ENCODE measurements around the gene PTPN6. TPM values are rescaled to one million over a fixed set of nuclear protein-coding genes. Genes with fewer than 3 reads are reported as not detected.
A peak's percentile ranks its signal among the peaks of the same experiment; 100 is the strongest.

Gene PTPN6
- total RNA-seq, 1 donor from 2014 or later = 341 TPM

- DNase-seq (ENCODE audit: low spot score) = no peak
- intact Hi-C loops (cut with micrococcal nuclease) = loop anchor here (1.0 kb wide), 2 partner anchors 20 to 40 kb away; partner anchors contain the start of gene C12orf57
- Mint-ChIP-seq H3K27ac (peak overlapping the region; percentile 90), H3K36me3 (ENCODE audit: low read depth) (peaks cover 44% of the 10 kb centered on the region), H3K27me3 (ENCODE audit: insufficient read depth) (no peaks in the 10 kb centered on the region), H3K4me3 (no peak overlapping the region), H3K4me1 (ENCODE audit: low read depth) (peaks cover 59% of the 10 kb centered on the region), H3K9me3 (no peaks in the 10 kb centered on the region)
Measured at GRCh38 chr12:6964605-6965025, 13.5 kb downstream of the PTPN6 start.

GRCh38 chr12:6965026-6965661 lies 14.0 kb downstream of the PTPN6 start:
- Mint-ChIP-seq H3K27me3 (ENCODE audit: insufficient read depth) (no peaks in the 10 kb centered on the region), H3K9me3 (no peaks in the 10 kb centered on the region), H3K4me1 (ENCODE audit: low read depth) (peaks cover 59% of the 10 kb centered on the region), H3K27ac (peak overlapping the region; percentile 90), H3K36me3 (ENCODE audit: low read depth) (peaks cover 47% of the 10 kb centered on the region), H3K4me3 (no peak overlapping the region)
- intact Hi-C loops (cut with micrococcal nuclease) = loop anchor here (1.0 kb wide), 2 partner anchors 21 to 41 kb away; partner anchors contain the start of gene C12orf57
- peak; percentile 78 for DNase-seq (ENCODE audit: low spot score)

GRCh38 chr12:6965714-6966113 lies 14.6 kb downstream of the PTPN6 start:
- no peak for DNase-seq (ENCODE audit: low spot score)
- intact Hi-C loops (cut with micrococcal nuclease) = loop anchor here (1.0 kb wide), 2 partner anchors 21 to 41 kb away; partner anchors contain the start of gene C12orf57
- H3K4me3 Mint-ChIP-seq = no peak overlapping the region
- peaks cover 44% of the 10 kb centered on the region for H3K36me3 Mint-ChIP-seq (ENCODE audit: low read depth)
- H3K27ac Mint-ChIP-seq = peak overlapping the region; percentile 90
- no peaks in the 10 kb centered on the region for H3K9me3 Mint-ChIP-seq
- H3K4me1 Mint-ChIP-seq (ENCODE audit: low read depth) = peaks cover 54% of the 10 kb centered on the region
- no peaks in the 10 kb centered on the region for H3K27me3 Mint-ChIP-seq (ENCODE audit: insufficient read depth)

GRCh38 chr12:6966351-6966750 lies 15.2 kb downstream of the PTPN6 start:
- no peaks in the 10 kb centered on the region for H3K9me3 Mint-ChIP-seq
- H3K36me3 Mint-ChIP-seq (ENCODE audit: low read depth) = peaks cover 44% of the 10 kb centered on the region
- intact Hi-C loops (cut with micrococcal nuclease) = no loop called here
- H3K4me1 Mint-ChIP-seq (ENCODE audit: low read depth) = peaks cover 48% of the 10 kb centered on the region
- H3K4me3 Mint-ChIP-seq = peak overlapping the region; percentile 64
- DNase-seq (ENCODE audit: low spot score) = no peak
- H3K27me3 Mint-ChIP-seq (ENCODE audit: insufficient read depth) = no peaks in the 10 kb centered on the region
- H3K27ac Mint-ChIP-seq = peak overlapping the region; percentile 70

GRCh38 chr12:6967651-6968100 lies 16.5 kb downstream of the PTPN6 start:
- Mint-ChIP-seq H3K4me1 (ENCODE audit: low read depth) (peaks cover 49% of the 10 kb centered on the region), H3K9me3 (no peaks in the 10 kb centered on the region), H3K4me3 (peak overlapping the region; percentile 11), H3K27me3 (ENCODE audit: insufficient read depth) (no peaks in the 10 kb centered on the region), H3K27ac (peak overlapping the region; percentile 34), H3K36me3 (ENCODE audit: low read depth) (peaks cover 47% of the 10 kb centered on the region)
- DNase-seq (ENCODE audit: low spot score) = no peak
- intact Hi-C loops (cut with micrococcal nuclease) = no loop called here

GRCh38 chr12:6968426-6968825 lies 17.3 kb downstream of the PTPN6 start:
- no peaks in the 10 kb centered on the region for H3K9me3 Mint-ChIP-seq
- peak overlapping the region; percentile 100 for H3K4me3 Mint-ChIP-seq
- H3K36me3 Mint-ChIP-seq (ENCODE audit: low read depth) = peaks cover 49% of the 10 kb centered on the region
- H3K27ac Mint-ChIP-seq = peak overlapping the region; percentile 92
- no peaks in the 10 kb centered on the region for H3K27me3 Mint-ChIP-seq (ENCODE audit: insufficient read depth)
- no peak for DNase-seq (ENCODE audit: low spot score)
- H3K4me1 Mint-ChIP-seq (ENCODE audit: low read depth) = peaks cover 54% of the 10 kb centered on the region
- intact Hi-C loops (cut with micrococcal nuclease) = no loop called here

- H3K4me3 Mint-ChIP-seq = peak overlapping the region; percentile 100
- H3K27me3 Mint-ChIP-seq (ENCODE audit: insufficient read depth) = no peaks in the 10 kb centered on the region
- H3K9me3 Mint-ChIP-seq = no peaks in the 10 kb centered on the region
- intact Hi-C loops (cut with micrococcal nuclease) = loop anchor here (1.0 to 5.0 kb wide), 15 partner anchors 9 to 477 kb away; partner anchors contain the start of genes C12orf57, C1R, C1RL and COPS7A
- H3K4me1 Mint-ChIP-seq (ENCODE audit: low read depth) = peaks cover 49% of the 10 kb centered on the region
- DNase-seq (ENCODE audit: low spot score) = no peak
- peak overlapping the region; percentile 100 for H3K27ac Mint-ChIP-seq
- peaks cover 53% of the 10 kb centered on the region for H3K36me3 Mint-ChIP-seq (ENCODE audit: low read depth)
Measured at GRCh38 chr12:6970096-6970527, 19.0 kb downstream of the PTPN6 start.

GRCh38 chr12:6974180-6974579 lies 23.0 kb downstream of the PTPN6 start:
- intact Hi-C loops (cut with micrococcal nuclease) = loop anchor here (5.0 kb wide), 1 partner anchor 118 kb away; the partner anchor contains the start of gene C1R
- Mint-ChIP-seq H3K4me1 (ENCODE audit: low read depth) (peaks cover 27% of the 10 kb centered on the region), H3K4me3 (no peak overlapping the region), H3K9me3 (no peaks in the 10 kb centered on the region), H3K27ac (no peak overlapping the region), H3K27me3 (ENCODE audit: insufficient read depth) (no peaks in the 10 kb centered on the region), H3K36me3 (ENCODE audit: low read depth) (peaks cover 52% of the 10 kb centered on the region)
- no peak for DNase-seq (ENCODE audit: low spot score)

GRCh38 chr12:6975297-6976032 lies 24.3 kb downstream of the PTPN6 start:
- intact Hi-C loops (cut with micrococcal nuclease) = no loop called here
- H3K36me3 Mint-ChIP-seq (ENCODE audit: low read depth) = peaks cover 47% of the 10 kb centered on the region
- peaks cover 24% of the 10 kb centered on the region for H3K4me1 Mint-ChIP-seq (ENCODE audit: low read depth)
- no peaks in the 10 kb centered on the region for H3K27me3 Mint-ChIP-seq (ENCODE audit: insufficient read depth)
- H3K27ac Mint-ChIP-seq = peak overlapping the region; percentile 40
- H3K4me3 Mint-ChIP-seq = no peak overlapping the region
- H3K9me3 Mint-ChIP-seq = no peaks in the 10 kb centered on the region
- no peak for DNase-seq (ENCODE audit: low spot score)

- Mint-ChIP-seq H3K27me3 (ENCODE audit: insufficient read depth) (no peaks in the 10 kb centered on the region), H3K27ac (no peak overlapping the region), H3K4me3 (no peak overlapping the region), H3K4me1 (ENCODE audit: low read depth) (peaks cover 12% of the 10 kb centered on the region), H3K9me3 (no peaks in the 10 kb centered on the region), H3K36me3 (ENCODE audit: low read depth) (peaks cover 53% of the 10 kb centered on the region)
- no peak for DNase-seq (ENCODE audit: low spot score)
- intact Hi-C loops (cut with micrococcal nuclease) = no loop called here
Measured at GRCh38 chr12:6977653-6978052, 26.5 kb downstream of the PTPN6 start.

- H3K27ac Mint-ChIP-seq = no peak overlapping the region
- H3K4me3 Mint-ChIP-seq = no peak overlapping the region
- peaks cover 57% of the 10 kb centered on the region for H3K36me3 Mint-ChIP-seq (ENCODE audit: low read depth)
- peaks cover 7% of the 10 kb centered on the region for H3K4me1 Mint-ChIP-seq (ENCODE audit: low read depth)
- H3K9me3 Mint-ChIP-seq = no peaks in the 10 kb centered on the region
- no peak for DNase-seq (ENCODE audit: low spot score)
- intact Hi-C loops (cut with micrococcal nuclease) = no loop called here
- H3K27me3 Mint-ChIP-seq (ENCODE audit: insufficient read depth) = no peaks in the 10 kb centered on the region
Measured at GRCh38 chr12:6978188-6978587, 27.0 kb downstream of the PTPN6 start.

GRCh38 chr12:6978611-6979011 lies 27.5 kb downstream of the PTPN6 start:
- Mint-ChIP-seq H3K27ac (peak overlapping the region; percentile 13), H3K4me1 (ENCODE audit: low read depth) (peaks cover 6% of the 10 kb centered on the region), H3K36me3 (ENCODE audit: low read depth) (peaks cover 57% of the 10 kb centered on the region), H3K9me3 (no peaks in the 10 kb centered on the region), H3K4me3 (no peak overlapping the region), H3K27me3 (ENCODE audit: insufficient read depth) (no peaks in the 10 kb centered on the region)
- intact Hi-C loops (cut with micrococcal nuclease) = no loop called here
- DNase-seq (ENCODE audit: low spot score) = no peak

- intact Hi-C loops (cut with micrococcal nuclease) = no loop called here
- Mint-ChIP-seq H3K27ac (peak overlapping the region; percentile 13), H3K36me3 (ENCODE audit: low read depth) (peaks cover 56% of the 10 kb centered on the region), H3K4me1 (ENCODE audit: low read depth) (peaks cover 1% of the 10 kb centered on the region), H3K9me3 (no peaks in the 10 kb centered on the region), H3K4me3 (no peak overlapping the region), H3K27me3 (ENCODE audit: insufficient read depth) (no peaks in the 10 kb centered on the region)
- DNase-seq (ENCODE audit: low spot score) = no peak
Measured at GRCh38 chr12:6979021-6979420, 27.9 kb downstream of the PTPN6 start.
